DMS153 treated with DMSO at 0.1 percent for 48 hours (cell line): ENCODE results near the gene COBL.

ENCODE experiments used
- DNase-seq: peaks from one replicate; lab custom pipeline; 2025; ENCODE audit not compliant: unreplicated experiment; lab: John Stamatoyannopoulos, UW

The COBL gene, protein sequence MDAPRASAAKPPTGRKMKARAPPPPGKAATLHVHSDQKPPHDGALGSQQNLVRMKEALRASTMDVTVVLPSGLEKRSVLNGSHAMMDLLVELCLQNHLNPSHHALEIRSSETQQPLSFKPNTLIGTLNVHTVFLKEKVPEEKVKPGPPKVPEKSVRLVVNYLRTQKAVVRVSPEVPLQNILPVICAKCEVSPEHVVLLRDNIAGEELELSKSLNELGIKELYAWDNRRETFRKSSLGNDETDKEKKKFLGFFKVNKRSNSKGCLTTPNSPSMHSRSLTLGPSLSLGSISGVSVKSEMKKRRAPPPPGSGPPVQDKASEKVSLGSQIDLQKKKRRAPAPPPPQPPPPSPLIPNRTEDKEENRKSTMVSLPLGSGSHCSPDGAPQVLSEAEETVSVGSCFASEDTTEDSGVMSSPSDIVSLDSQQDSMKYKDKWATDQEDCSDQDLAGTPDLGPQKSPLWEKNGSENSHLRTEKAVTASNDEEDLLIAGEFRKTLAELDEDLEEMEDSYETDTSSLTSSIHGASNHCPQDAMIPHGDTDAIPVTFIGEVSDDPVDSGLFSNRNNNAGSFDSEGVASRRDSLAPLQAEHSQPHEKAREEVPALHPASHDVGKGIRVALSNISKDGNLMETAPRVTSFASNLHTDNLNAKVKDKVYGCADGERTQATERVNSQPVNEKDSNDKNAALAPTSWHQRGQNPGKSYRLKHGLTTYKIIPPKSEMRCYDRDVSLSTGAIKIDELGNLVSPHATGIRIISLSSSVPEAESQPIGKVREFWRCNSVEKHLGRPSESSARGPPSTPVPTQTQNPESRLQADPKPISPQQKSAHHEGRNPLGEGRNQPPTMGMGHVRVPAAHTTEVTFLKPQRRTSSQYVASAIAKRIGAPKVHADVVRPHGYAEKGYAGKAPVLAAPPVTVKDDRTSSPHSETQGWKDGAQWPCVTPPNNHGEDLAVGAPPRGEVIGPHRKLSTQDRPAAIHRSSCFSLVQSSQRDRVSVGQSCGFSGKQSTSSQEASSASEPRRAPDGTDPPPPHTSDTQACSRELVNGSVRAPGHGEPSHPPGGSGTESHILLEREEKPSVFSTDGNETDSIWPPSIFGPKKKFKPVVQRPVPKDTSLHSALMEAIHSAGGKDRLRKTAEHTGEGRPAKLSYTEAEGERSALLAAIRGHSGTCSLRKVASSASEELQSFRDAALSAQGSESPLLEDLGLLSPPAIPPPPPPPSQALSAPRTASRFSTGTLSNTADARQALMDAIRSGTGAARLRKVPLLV

DNA sequence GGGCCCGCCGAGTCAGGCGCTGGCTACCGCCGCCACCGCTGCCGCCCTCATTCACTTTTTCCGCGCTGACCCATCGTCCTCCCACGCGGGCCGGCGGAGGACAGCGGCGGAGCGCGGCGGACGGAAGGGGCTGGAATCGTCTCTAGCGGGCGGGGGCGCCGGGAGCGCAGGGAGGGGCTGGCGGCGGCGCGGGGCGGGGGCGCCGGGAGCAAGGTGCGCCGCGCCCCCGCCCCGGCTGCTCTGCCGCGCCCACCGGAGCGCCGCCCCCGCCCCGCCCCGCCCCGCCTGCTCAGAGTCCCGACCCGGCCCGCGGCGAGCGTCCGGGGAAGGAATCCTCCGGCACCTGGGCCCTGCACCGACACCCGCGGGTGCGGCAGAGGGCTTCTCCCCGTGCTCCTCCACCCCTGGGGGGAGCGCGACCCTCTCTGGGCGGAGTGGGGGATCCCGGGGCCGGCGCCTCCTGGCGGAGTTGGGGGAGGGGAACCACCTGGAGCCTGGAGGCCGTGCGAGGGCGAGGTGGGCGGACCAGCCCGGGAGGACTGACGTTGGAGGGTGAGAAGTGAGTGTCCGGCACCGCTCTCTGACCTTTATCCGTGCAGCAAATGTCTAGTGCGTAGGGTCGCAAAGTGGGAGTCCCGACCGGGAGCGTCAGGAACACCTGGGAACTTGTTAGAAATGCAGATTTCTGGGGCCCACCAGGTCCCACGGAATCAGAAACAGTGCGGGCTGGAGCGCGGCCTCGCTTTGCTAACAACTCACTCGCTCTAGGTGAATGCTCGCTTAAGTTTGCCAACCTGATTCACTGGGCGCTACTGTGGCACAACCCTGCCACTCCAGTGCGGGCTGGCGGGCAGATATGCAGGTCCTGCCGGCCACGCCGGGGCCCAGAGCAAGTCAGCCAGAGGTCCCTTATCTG is at the start of gene COBL:
COBL (minus strand) TSS at position 144 of the 916 bp plus-strand sequence. CDS start 176 bp downstream, outside the sequence.
- DNase-seq = no peak

DNA sequence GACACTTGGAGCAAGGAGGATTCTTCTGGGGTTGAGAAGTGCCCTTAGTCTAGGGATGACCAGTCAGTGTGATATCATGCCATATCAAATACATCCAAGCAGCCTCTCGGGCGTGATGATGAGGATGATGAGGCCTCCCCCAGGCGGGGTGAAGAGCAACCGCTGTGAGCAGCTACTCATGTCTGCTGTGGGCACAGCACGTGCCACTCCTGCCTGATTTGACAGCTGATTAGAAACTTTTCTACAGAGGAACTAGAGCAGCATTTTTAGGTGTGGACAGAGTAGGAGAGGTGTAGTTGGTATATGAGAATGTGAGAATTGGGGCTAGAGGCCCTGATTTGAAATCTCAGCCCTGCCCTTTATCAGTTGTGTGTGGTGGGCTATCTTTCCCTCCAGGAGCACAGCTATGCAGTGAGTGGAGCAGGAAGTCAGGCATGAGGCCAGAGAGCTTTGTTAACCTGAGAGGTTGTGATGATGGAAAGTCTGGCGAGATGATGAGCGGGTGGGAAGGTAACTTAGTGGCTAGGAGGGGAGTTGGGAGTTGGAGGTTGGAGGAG is 49.6 kb upstream of the COBL start:
- DNase-seq = no peak

DNA sequence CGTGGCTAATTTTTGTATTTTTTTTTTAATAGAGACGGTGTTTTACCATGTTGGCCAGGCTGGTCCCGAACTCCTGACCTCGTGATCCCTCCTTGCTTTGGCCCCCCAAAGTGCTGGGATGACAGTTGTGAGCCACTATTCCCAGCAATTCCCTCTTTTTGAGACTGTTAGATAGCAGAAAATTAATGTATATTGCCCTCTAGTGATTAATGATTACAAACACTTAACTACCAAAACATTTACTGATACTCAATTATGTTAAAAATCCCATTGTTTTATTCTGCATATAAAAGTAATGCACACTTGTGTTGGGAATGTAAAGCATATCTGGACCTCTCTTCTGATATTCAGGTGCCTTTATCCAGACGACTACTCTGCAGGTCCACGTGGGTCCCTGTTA is 41.2 kb upstream of the COBL start:
- DNase-seq = no peak

DNA sequence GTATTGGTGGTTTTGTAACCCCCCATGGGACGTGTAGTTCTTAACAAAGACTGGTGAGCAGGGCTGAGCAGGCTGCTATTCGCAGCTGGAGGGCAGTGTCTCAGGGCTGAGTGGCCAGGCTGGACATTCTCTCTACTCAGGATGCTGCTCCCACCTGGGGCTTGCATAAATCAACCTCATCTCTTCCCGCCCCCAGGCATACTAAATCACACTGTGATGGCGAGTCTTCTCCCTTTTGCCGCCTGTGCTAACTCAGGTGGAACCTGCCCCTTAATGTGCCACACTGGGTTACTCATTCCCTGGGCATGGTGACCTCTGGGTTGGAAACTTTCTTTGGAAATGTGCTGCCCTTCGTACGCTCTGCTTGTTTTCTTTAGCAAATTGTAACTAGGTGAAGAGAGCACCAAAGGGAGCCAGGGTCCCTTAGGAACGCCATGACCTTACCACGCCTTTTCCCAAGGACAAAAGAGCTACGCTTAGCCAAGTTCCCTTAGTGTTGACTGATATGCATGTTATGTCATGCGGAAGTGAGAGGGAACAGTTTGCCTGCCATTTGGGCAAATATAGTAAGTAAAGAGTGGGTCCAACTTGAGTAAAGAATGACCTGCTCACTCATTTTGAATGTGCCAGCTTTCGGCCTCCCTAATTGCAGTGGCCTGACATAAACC is 40.4 kb upstream of the COBL start:
- DNase-seq = no peak

DNA sequence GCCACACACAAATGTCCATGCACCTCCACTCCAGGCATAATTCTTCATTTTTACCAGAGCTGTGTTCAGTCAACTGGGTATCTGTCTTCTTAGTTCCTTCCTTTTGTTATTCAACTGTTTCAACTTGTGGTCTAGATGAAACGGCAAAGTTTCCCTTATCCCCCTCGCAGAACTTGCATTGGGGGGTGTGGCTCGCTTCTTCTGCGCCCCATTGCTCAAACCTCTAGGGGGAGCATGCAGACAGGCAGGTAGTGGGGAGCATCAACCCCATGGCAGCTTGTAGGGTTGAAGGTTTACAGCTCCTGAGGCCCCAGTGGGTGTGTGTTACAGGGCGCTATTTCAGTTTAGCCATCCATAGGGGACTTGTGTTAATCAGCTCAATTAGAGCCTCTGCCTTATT is 38.3 kb upstream of the COBL start:
- no peak for DNase-seq

DNA sequence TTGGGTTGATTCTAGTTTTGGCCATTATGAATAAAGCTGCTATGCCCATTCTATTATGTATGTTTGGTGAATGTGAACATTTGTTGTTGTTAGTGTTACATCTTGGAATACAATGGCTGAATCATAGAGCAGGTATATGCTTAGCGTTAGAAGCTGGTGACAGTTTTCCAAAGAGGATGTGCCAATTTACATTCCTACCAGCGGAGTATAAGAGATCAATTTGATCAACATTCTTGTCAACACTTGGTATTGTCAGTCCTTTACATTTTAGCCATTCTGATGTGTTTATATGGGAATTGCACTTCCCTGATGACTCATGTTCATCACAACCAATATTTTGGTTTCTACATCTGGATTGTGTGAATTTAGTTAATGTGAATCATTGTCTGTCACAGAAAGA is 37.8 kb upstream of the COBL start:
- DNase-seq = no peak

DNA sequence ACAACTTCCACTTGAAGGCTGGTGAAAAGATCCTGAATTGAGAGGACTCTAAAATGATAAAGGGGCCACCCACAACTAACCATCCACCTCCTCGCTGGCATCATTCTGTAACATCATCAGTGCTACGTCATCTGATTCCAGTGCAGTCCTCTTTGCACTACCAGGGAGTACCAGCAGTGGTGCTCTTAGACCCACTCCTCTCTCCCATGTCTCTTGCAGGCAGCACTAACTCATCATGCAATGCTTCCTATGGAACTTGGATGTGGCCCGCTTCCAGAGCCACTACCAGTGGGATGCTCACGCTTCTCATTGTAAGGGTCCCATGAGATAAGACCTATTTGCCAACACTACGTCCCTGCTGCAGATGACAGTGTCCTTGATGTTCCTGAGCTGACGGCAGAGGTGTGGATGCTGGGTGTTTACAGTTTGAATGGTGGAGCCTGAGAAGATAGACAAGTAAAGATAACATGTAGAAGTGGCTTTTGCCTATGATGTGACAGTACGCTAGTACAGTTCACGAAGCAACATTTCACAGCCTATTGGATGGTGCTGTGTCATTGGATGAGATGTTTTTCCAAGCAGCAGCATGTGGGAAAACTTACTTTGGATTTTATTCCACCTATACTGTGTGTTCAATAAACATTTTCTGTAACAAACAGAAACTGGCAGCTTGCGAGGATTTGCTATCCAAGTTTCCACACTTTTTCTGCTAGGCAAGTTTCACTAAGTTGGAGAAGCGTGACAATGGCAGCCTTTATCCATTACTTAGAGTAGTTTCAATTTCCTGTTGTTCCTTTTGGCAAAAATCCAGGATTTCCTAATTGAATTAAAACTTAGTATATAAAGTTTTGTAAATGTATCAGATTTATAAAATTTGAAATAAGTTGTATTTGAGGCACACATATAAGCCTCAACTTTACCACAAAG is 35.8 kb upstream of the COBL start:
- no peak for DNase-seq

DNA sequence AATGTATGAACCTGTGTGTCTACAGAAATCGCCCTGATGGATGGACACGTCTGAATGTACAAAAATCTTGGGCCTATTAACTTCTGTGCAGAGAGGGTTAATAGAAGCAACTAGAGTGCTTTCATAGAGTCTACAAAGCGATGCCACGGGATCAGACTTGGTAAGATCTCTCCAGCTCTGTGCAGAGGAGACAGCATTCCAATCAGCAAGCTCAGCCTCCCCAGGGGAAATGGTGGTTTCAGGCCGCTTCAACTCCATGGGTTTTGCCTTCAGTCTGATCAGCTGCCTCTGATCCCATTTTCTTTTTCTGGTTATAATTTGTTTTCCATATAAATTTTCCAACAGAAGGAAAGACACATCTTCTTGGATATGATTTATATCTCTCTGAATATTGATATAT is 35.1 kb upstream of the COBL start:
- DNase-seq = no peak

DNA sequence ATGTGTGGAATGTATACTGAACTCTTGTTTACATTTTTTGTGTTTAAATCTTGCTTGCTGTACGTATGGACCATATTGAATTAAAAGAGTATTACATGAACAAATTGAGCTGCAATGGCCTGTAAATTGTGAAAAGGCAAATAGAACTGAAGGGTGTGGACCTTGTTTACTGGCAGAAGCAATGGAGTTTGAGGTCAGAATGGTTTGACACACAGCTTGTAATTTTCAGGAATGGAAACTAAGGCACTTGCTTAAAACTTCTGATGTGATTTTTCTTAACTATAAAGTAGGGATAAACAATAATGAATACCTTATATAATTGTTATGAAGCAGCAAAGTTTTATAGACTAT is 33.9 kb upstream of the COBL start:
- no peak for DNase-seq

DNA sequence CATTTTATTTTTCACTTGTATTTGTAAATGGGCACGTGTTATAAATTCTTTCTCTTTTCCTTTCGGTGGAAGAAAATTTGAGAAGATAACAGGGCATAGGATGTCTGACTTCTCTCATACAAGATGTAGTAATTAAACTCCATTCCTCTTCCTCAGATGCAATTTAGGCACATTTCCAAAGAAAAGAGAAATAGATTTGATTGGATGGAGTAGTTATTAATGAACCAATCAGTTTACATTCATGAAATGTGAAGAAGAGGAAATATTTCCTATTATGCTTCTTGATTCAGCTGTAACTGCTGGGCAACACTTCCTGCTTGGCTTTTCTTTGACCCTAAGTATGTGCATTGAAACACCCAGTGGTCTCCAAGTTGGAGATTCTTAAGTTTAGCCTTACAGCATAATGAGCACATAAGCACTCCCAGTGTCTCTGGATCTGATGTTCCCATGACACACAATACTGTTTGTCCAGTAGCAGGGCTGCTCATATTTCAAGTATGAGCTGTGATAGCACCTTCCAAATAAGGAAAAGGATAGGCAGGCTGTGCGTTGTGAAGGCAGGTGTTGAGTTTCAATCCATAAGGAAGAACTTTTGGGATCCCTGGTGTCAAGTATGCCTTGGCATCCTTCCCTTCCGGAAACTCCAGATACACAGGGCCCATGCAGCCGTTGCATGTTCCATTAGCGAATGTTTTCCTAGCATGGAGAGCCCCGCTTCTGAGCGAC is 33.4 kb upstream of the COBL start:
- peak; percentile 97 for DNase-seq

DNA sequence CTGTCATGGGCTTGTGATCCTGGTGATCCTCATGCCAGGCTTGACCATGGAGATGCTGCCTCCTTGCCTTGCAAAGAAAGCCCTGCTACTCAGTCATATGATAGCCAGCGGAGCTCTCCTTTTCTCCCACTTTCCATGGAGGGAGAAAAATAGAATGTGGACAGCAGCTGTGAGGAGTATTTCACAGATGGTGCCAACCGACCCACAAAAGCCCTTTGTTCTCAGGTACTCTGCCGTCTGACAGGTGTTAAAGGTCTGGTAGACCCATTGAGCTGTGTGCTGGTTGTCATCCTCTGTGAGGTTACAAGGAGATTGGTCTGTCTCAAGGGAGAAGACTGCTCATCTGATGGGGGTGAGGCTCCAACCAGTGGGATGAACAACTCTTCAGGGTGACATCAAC is 29.5 kb upstream of the COBL start:
- peak; percentile 68 for DNase-seq

DNA sequence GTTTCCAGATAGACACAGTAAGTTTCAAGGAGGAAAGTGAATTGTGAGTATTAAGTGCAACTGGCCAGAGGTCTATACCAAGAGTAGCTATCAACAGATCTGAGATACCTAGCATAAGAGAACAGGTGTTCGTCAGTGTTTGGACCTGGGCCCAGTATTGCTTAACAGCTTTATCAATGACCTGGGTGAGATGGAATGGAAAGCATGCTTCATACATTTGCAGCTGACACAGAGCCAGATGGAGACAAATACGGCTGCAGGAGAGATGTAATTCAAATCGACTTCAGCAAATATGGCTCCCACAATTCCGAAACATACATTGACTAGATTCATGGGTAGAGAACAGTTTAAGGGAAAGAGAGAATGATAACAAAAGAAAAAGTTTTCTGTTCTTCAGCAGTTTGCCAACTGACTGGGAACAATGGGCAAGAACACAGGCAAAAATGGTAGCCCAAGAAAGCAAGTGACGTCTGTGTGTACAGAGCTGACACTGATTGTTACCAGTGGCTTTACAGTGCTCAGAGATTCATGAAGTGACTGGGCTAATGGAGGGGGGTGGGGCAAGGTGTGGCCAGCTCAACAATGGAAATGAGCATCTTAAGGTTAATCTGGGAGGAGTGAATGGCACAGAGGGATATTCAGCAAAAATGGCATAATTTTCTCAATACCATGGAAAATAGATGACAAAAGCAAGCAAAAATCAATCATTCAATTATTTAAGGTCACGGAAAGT is 28.0 kb upstream of the COBL start:
- peak; percentile 94 for DNase-seq

DNA sequence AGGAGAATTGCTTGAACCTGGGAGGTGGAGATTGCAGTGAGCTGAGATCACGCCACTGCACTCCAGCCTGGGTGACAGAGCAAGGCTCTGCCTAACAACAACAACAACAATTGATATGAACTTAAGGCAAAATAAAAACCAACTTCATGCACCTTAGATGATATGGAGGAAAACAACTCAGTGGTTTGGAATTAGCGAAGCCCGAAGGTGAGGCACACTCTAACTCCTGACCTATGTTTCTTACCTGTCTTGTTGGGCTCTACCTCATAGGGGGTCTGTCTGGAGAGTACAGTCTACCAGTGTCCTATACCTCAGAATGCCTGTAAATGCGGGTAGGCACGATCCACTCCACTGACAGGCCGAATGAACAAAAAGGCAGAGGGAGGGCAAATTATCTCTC is 24.3 kb upstream of the COBL start:
- DNase-seq = no peak

DNA sequence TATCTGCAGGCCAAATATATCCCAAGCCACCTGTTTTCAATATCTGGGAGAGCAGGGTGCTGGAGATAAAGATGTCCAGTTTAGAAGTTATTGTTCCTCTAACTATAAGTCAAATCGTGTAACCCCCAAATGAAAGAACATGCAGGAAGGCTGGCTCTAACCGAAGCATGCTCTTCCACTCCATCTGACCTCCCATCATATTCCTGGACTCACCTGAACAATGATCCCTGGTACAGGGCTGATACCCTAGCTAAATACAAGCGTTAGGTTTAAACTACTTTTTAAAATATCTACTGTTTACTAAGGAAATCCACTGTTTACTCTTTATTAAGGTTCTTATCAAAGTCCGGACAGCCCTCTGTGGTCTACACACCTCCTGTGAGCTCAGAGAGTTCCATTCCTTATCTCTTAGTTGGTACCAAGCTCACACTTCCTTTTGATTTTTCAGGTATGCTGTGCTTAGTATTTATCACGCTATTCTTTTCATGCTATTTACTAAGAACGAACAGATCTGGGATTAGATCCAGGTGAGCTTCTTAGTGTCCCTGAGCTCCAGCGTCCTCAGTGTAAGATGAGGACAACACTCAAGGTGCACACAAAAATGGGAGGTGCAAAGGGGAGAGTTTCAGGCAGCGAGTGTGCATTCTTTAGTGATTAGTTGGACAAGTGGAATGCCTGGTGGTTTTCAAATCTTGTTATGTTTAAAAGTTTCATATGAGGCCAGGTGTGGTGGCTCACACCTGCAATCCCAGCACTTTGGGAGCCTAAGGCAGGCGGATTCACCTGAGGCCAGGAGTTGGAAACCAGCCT is 23.6 kb upstream of the COBL start:
- no peak for DNase-seq

DNA sequence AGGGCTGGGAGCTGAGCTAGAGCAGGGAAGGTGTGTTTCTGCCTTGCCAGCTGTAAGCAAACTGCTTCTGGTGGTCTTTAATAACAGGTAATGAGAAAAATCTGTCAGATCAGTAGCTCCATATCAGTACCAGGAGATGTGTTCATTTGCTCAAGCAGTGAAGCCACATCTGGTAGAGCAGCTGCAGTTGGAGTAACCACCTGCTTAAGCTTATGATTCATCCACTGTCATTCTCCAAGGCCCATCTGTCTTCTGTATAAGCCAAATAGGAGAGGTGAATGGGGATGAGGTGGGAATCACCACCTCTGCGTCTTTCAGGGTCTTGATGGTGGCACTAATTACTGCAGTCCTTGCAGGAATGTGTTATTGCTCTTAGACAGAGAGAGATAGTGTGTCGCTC is 18.4 kb upstream of the COBL start:
- no peak for DNase-seq

DNA sequence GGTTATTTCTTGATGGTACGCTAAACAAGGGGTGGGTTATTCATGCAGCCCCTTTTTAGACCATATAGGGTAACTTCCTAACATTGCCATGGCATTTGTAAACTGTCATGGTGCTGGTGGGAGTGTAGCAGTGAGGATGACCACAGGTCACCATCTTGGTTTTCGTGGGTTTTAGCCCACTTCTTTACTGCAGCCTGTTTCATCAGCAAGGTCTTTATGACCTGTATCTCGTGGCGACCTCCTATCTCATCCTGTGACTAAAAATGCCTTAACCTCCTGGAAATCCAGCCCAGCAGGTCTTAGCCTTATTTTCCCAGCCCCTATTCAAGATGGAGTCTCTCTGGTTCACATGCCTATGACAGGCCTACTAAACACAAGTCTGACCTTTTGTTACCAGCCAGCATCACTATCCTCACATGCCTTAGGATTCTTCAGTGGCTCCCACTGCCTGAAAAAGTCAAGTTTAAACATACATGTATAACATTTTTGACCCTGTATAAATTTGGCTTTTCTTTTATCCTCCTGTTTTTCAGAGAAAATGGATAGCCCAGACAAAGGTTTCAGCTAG is 13.2 kb upstream of the COBL start:
- no peak for DNase-seq
